Smooth muscle cell of the brain vasculature (primary cell): Measurements from ENCODE around the gene CDX1.

ENCODE experiments used
- DNase-seq: peaks from one replicate; pipeline ENCODE4 v3.0.0-alpha.2; 2012; ENCODE audit warnings: low read depth, low spot score

The CDX1 gene

GRCh38 chr5:150182774-150183173 lies 16.2 kb downstream of the CDX1 start:
- no peak for DNase-seq

- no peak for DNase-seq
These were observed 16.9 kb downstream of the CDX1 start for GRCh38 chr5:150183436-150183835.

- DNase-seq: no peak
These were observed 17.4 kb downstream of the CDX1 start for GRCh38 chr5:150184006-150184405.

GRCh38 chr5:150184990-150185912 lies 18.7 kb downstream of the CDX1 start:
- DNase-seq: no peak

GRCh38 chr5:150186137-150186536 lies 19.6 kb downstream of the CDX1 start:
- DNase-seq: no peak

GRCh38 chr5:150186897-150187296 lies 20.3 kb downstream of the CDX1 start:
- no peak for DNase-seq

- no peak for DNase-seq
These were observed 21.7 kb downstream of the CDX1 start for GRCh38 chr5:150188146-150188842.

GRCh38 chr5:150189326-150189725 lies 22.7 kb downstream of the CDX1 start:
- DNase-seq: no peak

GRCh38 chr5:150189728-150190502 lies 23.3 kb downstream of the CDX1 start, which contains the start of gene SLC6A7:
Gene SLC6A7 (plus strand): TSS chr5:150190062. CDS start chr5:150190328, 266 bp downstream.
- no peak for DNase-seq

- no peak for DNase-seq
These were observed 24.0 kb downstream of the CDX1 start for GRCh38 chr5:150190503-150190979.

GRCh38 chr5:150190987-150191386 lies 24.4 kb downstream of the CDX1 start:
- DNase-seq: no peak

- DNase-seq: no peak
These were observed 25.9 kb downstream of the CDX1 start for GRCh38 chr5:150192462-150192861.

GRCh38 chr5:150195736-150196485 lies 29.3 kb downstream of the CDX1 start:
- DNase-seq: no peak

GRCh38 chr5:150196514-150196913 lies 29.9 kb downstream of the CDX1 start:
- no peak for DNase-seq

GRCh38 chr5:150196986-150197385 lies 30.4 kb downstream of the CDX1 start:
- no peak for DNase-seq

- DNase-seq: no peak
These were observed 30.9 kb downstream of the CDX1 start for GRCh38 chr5:150197476-150197875.

- DNase-seq: no peak
These were observed 35.9 kb downstream of the CDX1 start for GRCh38 chr5:150202501-150202900.

GRCh38 chr5:150203832-150204589 lies 37.4 kb downstream of the CDX1 start:
- DNase-seq: no peak

- no peak for DNase-seq
These were observed 38.0 kb downstream of the CDX1 start for GRCh38 chr5:150204590-150204960.

GRCh38 chr5:150206098-150206778 lies 39.7 kb downstream of the CDX1 start:
- no peak for DNase-seq
